Uterus (tissue), 4 donors: ENCODE results near the gene TRIM44. TPM values are rescaled to one million over a fixed set of nuclear protein-coding genes. Genes with fewer than 3 reads are reported as not detected.

Experiments used
- DNase-seq, 2 donors: peaks; one replicate each; pipeline ENCODE4 v3.0.0-alpha.2; 2019 to 2020
- H3K27ac ChIP-seq, 2 donors: fragments of 200-600 bp; sonication (generic); 1 replicate in 1 of 2; 2 replicates in 1 of 2; pipeline ENCODE4 v1.5.1; 2016 to 2018
- H3K27me3 ChIP-seq, 2 donors: fragments of 200-600 bp; sonication (generic); one replicate each; pipeline ENCODE4 v1.5.1; 2018 to 2019; ENCODE audit warnings: control low read depth in 1 of 2
- H3K36me3 ChIP-seq, 2 donors: fragments of 200-600 bp; sonication (generic); one replicate each; pipeline ENCODE4 v1.5.1; 2019; ENCODE audit warnings: control low read depth in 1 of 2
- H3K4me1 ChIP-seq, 2 donors: fragments of 200-600 bp; sonication (generic); one replicate each; pipeline ENCODE4 v1.5.1; 2018 to 2019; ENCODE audit warnings: control low read depth in 1 of 2
- H3K4me3 ChIP-seq, 2 donors: fragments of 200-600 bp; sonication (generic); 1 replicate in 1 of 2; 2 replicates in 1 of 2; pipeline ENCODE4 v1.5.1; 2018 to 2019; ENCODE audit warnings: mild to moderate bottlenecking in 1 of 2
- H3K9me3 ChIP-seq, 2 donors: fragments of 200-600 bp; sonication (generic); one replicate each; pipeline ENCODE4 v1.5.1; 2019; ENCODE audit warnings: control low read depth in 1 of 2
- POLR2A ChIP-seq, 2 donors: fragments of 450-650 bp; IDR thresholded peaks; one replicate each; pipeline ENCODE4 v1.6.1; 2016; ENCODE audit warnings: antibody characterized with exemption in 2 of 2, mild to moderate bottlenecking in 1 of 2, moderate library complexity in 1 of 2
- intact Hi-C: fragments of 100-400 bp; cut with DNase I; formaldehyde crosslinking; loops from one replicate; pipeline ENCODE4 v1.15.1; 2023; ENCODE audit warnings: low total_unique reads
- total RNA-seq, 4 donors: library from RNA; depleted of rRNA in 3 of 4; stranded (reverse); fragments of >200 nt in 3 of 4; gene quantifications; one replicate each; pipeline versions ENCODE4 v1.1.0 to v1.2.4, GENCODE V29; 2014 to 2023
- TF ChIP-seq, protein P1 (sequence below), 4 experiments: fragments of 200-600 bp in 2 of 4; fragments of 450-650 bp in 2 of 4; sonication (generic) in 2 of 4; IDR thresholded peaks; one replicate each; pipeline ENCODE4 v1.5.1; 2016 to 2019; ENCODE audit warnings: antibody characterized with exemption in 4 of 4, mild to moderate bottlenecking in 2 of 4, moderate library complexity in 1 of 4
- donor health status: DM: yes; HTN: yes; CAD: no.

Gene TRIM44
- total RNA-seq, 4 donors from 2014 or later, result 16.1 to 65.3 (median 40.4) TPM

DNA sequence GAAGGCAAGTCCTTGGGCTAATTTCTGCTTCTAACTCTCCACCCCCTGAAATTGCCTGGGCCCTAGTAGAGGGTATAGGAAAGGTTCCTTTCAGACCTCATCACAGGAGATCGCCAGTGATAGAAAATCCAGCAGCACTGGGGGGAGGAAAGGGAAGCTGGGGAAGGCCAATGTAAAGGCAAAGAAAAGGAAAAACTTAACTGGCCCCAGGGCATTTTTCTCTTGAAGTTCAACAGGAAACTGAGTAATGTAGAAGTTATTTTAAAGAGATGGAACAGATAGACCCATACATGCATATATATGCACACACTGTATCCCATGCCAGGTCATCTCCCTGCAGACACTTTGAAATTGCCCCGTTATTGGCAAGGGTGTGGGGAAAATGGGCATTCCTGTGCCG lies 134.0 kb downstream of the TRIM44 start:
- H3K27me3 ChIP-seq, result no peaks in the 10 kb centered on the region
- TF ChIP-seq, protein P1, sequence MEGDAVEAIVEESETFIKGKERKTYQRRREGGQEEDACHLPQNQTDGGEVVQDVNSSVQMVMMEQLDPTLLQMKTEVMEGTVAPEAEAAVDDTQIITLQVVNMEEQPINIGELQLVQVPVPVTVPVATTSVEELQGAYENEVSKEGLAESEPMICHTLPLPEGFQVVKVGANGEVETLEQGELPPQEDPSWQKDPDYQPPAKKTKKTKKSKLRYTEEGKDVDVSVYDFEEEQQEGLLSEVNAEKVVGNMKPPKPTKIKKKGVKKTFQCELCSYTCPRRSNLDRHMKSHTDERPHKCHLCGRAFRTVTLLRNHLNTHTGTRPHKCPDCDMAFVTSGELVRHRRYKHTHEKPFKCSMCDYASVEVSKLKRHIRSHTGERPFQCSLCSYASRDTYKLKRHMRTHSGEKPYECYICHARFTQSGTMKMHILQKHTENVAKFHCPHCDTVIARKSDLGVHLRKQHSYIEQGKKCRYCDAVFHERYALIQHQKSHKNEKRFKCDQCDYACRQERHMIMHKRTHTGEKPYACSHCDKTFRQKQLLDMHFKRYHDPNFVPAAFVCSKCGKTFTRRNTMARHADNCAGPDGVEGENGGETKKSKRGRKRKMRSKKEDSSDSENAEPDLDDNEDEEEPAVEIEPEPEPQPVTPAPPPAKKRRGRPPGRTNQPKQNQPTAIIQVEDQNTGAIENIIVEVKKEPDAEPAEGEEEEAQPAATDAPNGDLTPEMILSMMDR (IDR thresholded peaks at IDR 0.05), result no peak
- no peak for TF ChIP-seq POLR2A (IDR thresholded peaks at IDR 0.05)
- intact Hi-C loops, result no loop called here
- no peaks in the 10 kb centered on the region for H3K9me3 ChIP-seq
- no peak overlapping the region for H3K4me3 ChIP-seq
- no peaks in the 10 kb centered on the region for H3K36me3 ChIP-seq
- H3K4me1 ChIP-seq, result no peaks in the 10 kb centered on the region
- no peak for DNase-seq
- H3K27ac ChIP-seq, result no peak overlapping the region

DNA sequence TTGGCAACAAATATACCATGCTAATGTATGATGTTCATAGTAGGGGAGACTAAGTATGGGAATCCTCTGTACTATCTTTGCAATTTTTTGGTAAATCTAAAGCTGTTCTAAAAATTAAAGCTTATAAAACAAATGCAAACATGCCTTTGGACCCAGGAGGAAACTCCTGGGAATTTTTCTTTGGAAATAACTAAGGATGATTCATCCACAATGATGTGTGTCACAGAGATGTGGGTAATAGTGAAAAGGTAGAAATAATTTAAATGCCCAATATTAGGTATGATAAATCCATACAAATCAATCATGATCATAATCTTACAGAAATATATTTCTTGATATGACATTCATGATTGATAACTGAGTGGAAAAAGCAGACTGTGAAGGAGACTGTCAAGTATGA lies 135.8 kb downstream of the TRIM44 start:
- Histone ChIP-seq H3K27me3 (no peaks in the 10 kb centered on the region), H3K4me3 (no peak overlapping the region), H3K9me3 (no peaks in the 10 kb centered on the region), H3K27ac (no peak overlapping the region), H3K36me3 (no peaks in the 10 kb centered on the region), H3K4me1 (no peaks in the 10 kb centered on the region)
- DNase-seq, result no peak
- TF ChIP-seq, protein P1 (IDR thresholded peaks at IDR 0.05), result no peak
- TF ChIP-seq POLR2A (IDR thresholded peaks at IDR 0.05), result no peak
- intact Hi-C loops, result no loop called here

DNA sequence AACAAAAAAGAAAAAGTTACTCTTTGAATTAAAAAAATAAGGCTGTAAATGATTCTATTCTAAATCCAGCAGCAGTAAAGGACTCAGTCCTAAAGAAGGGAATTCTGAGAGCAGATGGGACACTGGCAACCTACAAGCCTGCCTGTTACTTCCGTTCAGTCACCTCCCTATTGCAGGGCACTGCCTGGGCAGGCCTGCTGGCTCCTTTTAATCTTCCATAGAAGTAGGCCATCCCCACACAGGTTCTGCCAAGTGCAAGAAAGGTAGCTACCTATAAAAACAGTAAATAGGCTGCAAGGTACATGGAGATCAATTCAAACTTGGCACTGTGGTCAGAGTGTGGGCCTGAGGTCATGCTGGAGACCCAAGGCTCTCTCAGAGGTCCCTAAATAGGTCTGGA lies 136.4 kb downstream of the TRIM44 start:
- H3K27me3 ChIP-seq, result no peaks in the 10 kb centered on the region
- no peak overlapping the region for H3K27ac ChIP-seq
- intact Hi-C loops, result no loop called here
- no peaks in the 10 kb centered on the region for H3K9me3 ChIP-seq
- H3K4me1 ChIP-seq, result no peaks in the 10 kb centered on the region
- no peak for DNase-seq
- H3K36me3 ChIP-seq, result no peaks in the 10 kb centered on the region
- H3K4me3 ChIP-seq, result no peak overlapping the region
- no peak for TF ChIP-seq POLR2A (IDR thresholded peaks at IDR 0.05)
- TF ChIP-seq, protein P1 (IDR thresholded peaks at IDR 0.05), result no peak

DNA sequence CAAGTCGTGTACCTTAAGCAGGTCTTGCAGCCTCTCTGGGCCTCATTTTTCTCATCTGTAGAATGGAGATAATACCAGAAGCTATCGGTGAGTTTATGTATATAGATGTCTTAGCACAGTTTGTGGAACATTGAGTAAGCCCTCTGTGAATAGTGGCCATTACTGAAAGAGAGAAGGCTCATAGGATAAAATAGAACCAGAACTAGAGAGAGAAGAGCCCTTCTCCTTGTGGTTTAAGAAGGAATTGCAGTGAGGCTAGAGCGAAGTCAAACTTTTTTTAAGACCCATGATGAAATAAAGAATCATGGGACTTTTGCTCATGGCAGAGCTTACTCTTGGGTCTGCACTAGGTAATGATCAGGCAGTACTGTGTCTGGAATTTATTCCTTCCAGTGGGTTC lies 137.1 kb downstream of the TRIM44 start:
- Histone ChIP-seq H3K27ac (no peak overlapping the region), H3K4me3 (no peak overlapping the region), H3K36me3 (no peaks in the 10 kb centered on the region), H3K9me3 (no peaks in the 10 kb centered on the region), H3K27me3 (no peaks in the 10 kb centered on the region), H3K4me1 (no peaks in the 10 kb centered on the region)
- DNase-seq, result no peak
- intact Hi-C loops, result no loop called here
- TF ChIP-seq POLR2A (IDR thresholded peaks at IDR 0.05), result no peak
- TF ChIP-seq, protein P1 (IDR thresholded peaks at IDR 0.05), result no peak

DNA sequence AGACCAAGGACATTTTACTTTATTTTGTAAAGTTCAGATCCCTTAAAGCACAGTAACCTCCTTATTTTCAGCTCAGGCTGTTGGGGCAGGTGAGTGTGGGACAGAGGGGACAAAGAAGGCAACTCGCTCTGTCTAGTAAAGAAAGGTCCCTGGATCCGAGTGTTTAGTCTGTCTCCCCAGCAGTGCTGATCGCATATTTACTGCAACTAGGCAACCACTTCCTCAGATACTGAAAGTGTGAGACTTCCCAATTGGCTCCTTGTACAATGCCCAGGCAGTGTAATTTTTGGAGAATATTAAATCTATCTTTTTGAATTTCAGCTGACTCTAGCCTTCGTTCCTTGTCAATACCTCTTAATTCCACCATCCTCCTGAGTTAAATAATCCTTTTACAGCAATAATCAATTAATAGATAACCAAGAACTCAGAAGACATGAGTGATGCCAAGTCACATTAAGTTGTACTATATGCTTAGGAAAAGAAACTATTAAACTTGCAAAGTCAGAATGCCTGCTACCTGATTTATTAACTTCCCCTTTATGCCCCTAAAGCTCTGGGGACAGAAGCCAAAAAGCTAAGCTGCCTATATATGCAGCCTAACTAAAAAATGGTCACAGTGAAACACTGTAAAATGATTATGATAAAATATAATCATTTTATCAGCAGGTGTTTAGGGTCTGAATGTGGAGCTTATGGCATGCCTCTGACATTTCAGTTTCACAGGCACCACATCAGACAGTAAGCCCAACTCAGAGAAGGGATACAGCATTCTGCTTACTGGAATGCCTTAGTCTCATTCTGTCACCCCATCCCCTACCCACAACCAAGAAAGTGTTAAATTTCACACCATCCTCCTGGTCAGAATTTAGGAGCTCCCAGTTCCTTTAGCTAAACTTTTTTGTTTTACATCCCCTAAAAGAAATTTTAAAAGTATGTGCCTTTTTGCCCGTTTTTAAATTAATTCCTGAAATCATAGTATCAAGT lies 138.7 kb downstream of the TRIM44 start:
- intact Hi-C loops, result no loop called here
- TF ChIP-seq POLR2A (IDR thresholded peaks at IDR 0.05), result no peak
- TF ChIP-seq, protein P1 (IDR thresholded peaks at IDR 0.05), result no peak
- H3K27ac ChIP-seq, result no peak overlapping the region
- H3K27me3 ChIP-seq, result no peaks in the 10 kb centered on the region
- no peaks in the 10 kb centered on the region for H3K4me1 ChIP-seq
- H3K9me3 ChIP-seq, result no peaks in the 10 kb centered on the region
- H3K4me3 ChIP-seq, result no peak overlapping the region
- H3K36me3 ChIP-seq, result no peaks in the 10 kb centered on the region
- no peak for DNase-seq
